NAMALWA (cell line): ENCODE results near the gene GPR161.
"Not testable (repeated sequence)": the region's sequence is repeated elsewhere in the genome, so short reads cannot be mapped to it uniquely, and the experiment has no call there.

ENCODE experiments used
- DNase-seq: peaks from one replicate; pipeline ENCODE4 v3.0.0-alpha.2; 2015; ENCODE audit warnings: low spot score

The GPR161 gene

GRCh38 chr1:168087696-168088095, 49.0 kb downstream of the GPR161 start:
- DNase-seq, result no peak

DNA sequence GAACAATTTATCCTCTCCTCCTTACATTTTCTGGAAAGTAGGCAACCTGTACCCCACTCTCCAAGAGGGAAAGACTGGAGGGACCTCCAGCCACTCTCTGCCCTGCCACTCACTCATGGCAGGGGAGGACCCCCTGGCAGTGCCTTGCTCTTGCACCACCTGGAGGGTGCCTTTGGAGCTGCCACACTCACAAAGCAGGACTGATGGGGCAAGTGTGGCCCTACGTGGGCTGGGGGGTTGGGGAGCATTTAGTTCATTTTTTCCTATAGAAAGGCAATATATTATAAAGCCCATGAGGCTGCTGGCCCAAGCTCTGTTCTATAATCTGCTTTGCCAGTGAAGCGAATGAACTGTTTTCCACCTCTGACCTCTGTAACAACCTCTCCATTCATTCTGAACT, 50.3 kb downstream of the GPR161 start:
- peak; percentile 30 for DNase-seq

GRCh38 chr1:168085401-168085872, 51.3 kb downstream of the GPR161 start:
- no peak for DNase-seq

GRCh38 chr1:168084396-168085231, 52.1 kb downstream of the GPR161 start:
- peak; percentile 73 for DNase-seq

GRCh38 chr1:168083456-168084325, 53.0 kb downstream of the GPR161 start:
- no peak for DNase-seq

GRCh38 chr1:168082008-168082876, 54.5 kb downstream of the GPR161 start:
- peak; percentile 90 for DNase-seq

- peak; percentile 17 for DNase-seq
Observed at GRCh38 chr1:168081373-168082007, 55.2 kb downstream of the GPR161 start.

- DNase-seq, result no peak
Observed at GRCh38 chr1:168079761-168080160, 57.0 kb downstream of the GPR161 start.

- DNase-seq, result no peak
Observed at GRCh38 chr1:168069384-168069783, 67.3 kb downstream of the GPR161 start.

GRCh38 chr1:168065506-168065905, 71.2 kb downstream of the GPR161 start:
- DNase-seq, result no peak

DNA sequence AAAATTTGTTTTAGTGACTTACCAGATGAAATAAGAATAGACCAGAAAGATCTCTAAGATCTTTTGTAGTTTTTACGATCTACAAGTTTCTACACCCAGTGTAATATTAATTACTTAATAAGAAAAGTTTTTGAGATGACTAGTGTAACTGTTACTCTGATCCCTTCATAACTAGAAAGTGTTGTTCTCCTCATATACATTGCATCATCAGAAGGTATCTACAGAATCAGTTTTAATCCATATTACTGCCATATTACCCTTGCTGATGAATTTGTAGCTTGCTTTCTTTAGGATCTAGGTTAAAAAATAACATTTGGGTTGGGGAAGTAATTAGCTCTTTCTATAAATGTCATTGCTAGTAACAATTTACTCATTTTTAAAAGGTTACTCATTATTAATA, 72.5 kb downstream of the GPR161 start:
- DNase-seq, result no peak

DNA sequence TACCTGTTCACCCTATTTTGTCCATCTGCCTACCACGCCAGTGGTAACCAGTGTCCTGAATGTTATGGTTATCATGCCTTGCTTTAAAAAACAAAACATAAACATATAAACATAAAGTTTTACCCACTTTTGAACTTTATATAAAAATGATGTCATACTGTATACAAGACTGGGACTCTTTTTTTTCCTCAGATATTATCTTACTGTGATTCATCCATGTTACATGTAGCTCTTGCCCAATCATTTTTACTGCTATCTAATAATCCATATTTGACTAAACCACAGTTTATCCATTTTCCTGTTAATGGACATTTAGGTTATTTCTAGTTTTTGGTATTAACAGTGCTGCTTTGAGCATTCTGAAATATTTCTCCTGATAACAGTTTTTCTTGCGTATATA, 78.8 kb downstream of the GPR161 start:
- DNase-seq, result no peak

DNA sequence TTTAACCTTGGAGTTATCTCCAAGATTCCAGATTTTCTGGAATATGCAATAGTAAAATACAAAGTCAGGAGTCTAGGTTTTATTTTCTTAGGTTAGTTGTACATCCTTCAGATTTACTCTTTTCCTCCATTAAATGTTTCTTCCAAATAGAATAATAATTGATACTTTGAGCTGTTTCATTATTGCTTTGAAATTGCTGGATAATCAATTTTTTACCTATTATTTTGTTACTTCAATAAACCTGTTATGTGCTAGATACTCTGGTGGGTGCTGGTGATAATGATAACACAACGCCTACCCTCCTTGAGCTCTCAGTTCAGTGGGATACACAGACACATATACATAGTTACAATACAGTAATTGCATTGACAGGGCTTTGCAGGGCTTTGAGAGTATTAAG, 79.4 kb downstream of the GPR161 start:
- DNase-seq, result no peak

GRCh38 chr1:168056152-168056551, 80.6 kb downstream of the GPR161 start:
- not testable (repeated sequence) for DNase-seq

GRCh38 chr1:168054117-168054516, 82.6 kb downstream of the GPR161 start:
- DNase-seq, result no peak

DNA sequence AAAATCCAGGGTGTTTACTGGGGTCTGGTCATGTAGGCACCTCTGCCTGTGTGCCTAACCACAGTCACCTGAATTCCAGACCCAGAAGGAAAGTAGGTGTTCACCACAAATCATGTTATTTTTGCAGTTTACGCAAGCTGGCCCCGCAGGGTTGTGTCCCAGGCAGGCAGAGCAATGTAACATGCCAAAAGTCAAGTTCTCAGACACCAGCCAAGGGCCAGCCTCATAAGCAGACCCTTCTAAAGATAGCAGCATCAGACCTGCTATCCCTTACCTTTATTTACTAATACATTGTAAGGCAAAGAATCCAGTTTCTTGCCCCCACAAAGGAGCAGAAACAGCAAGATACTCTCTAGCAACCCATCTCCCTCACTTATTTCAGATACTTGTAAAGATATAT, 83.0 kb downstream of the GPR161 start:
- DNase-seq, result no peak

DNA sequence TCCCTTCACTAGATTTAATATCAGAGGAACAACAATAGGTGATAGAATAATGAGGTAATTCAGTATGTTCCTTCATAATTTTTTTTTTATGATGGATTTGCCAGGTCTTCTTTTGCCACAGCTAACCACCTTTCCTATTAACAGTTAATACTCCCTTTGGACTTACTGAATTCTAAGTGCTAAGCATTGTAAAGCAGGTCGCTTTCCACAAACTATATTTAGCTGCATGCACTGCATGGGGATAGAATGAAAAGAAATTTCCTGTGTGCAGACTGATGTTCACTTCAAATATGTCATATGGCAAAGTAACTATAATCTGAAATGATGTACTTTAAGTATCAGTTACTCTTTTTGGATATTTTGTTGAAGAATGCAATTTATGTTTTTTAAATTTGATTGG, 85.8 kb downstream of the GPR161 start:
- DNase-seq, result no peak

DNA sequence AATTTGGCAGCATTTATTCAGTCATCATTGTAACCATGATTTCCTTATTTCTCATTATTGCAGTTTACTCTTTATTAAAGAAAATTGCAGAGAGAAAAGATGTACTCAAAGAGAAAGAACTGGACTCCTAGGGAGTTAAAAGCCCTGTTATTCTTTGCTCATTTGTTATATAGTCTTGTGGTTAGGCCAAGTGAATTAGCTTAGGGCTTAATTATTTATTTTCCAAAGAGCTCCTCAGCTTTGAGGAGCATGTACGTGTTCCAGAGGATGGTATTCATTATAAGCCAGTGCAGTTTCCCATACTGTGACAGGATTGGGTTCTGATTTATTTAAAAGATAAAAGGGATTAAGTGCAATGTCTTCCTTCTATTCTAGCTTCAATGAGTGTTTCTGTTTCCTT, 86.4 kb downstream of the GPR161 start:
- DNase-seq, result no peak

DNA sequence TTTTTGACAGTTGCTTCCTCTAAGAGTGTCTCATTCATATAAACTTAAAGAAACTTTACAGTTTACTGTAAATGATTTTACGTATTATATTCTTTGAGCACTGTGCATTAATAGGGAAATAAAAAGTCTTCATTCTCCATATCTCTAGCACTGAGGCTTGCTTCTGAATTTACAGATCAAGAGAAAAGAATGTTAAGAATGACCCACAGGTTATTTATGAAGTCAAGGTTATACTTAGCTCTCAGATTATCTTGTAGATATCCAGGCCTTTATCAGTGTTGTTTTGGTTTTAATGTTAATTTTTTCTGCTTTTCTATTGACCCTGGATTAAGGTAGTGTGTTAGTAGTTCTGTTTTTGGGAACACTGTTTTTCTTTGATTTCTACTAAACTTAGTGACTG, 91.4 kb downstream of the GPR161 start:
- no peak for DNase-seq

- DNase-seq, result no peak
Observed at GRCh38 chr1:168042362-168042761, 94.4 kb downstream of the GPR161 start.

GRCh38 chr1:168035345-168035744, 101.4 kb downstream of the GPR161 start:
- DNase-seq, result no peak

- DNase-seq, result peak; percentile 28
Observed at GRCh38 chr1:168032029-168032428, 104.7 kb downstream of the GPR161 start.
